ENCODE results near the gene OR2T35. TPM values are rescaled to one million over a fixed set of nuclear protein-coding genes. Genes with fewer than 3 reads are reported as not detected.
"Not testable (repeated sequence)": the region's sequence is repeated elsewhere in the genome, so short reads cannot be mapped to it uniquely, and the experiment has no call there.

The OR2T35 gene
- total RNA-seq, result not detected

- H3K4me1 ChIP-seq; H3K27me3 ChIP-seq; DNase-seq (ENCODE audit: low spot score in 2 of 2); H3K36me3 ChIP-seq; H3K4me3 ChIP-seq; H3K9me3 ChIP-seq; intact Hi-C loops (cut with DNase I); H3K27ac ChIP-seq: not testable (repeated sequence)
These were observed at the start of gene OR2T35 for GRCh38 chr1:248645178-248645577. Gene OR2T35, minus strand, starts transcription at chr1:248645278. Its CDS starts 6,020 bp downstream, at chr1:248639258.

GRCh38 chr1:248691567-248692155 is 46.6 kb upstream of the OR2T35 start:
- DNase-seq (ENCODE audit: low spot score in 2 of 2), result no peak
- Histone ChIP-seq H3K27me3 (no peaks in the 10 kb centered on the region), H3K27ac (no peak overlapping the region), H3K9me3 (no peaks in the 10 kb centered on the region), H3K4me3 (no peak overlapping the region), H3K36me3 (no peaks in the 10 kb centered on the region), H3K4me1 (no peaks in the 10 kb centered on the region)
- no peak for TF ChIP-seq CTCF (IDR thresholded peaks at IDR 0.05)
- intact Hi-C loops (cut with DNase I), result no loop called here

- DNase-seq (ENCODE audit: low spot score in 2 of 2), result no peak
- no peak overlapping the region for H3K4me3 ChIP-seq
- H3K36me3 ChIP-seq, result no peaks in the 10 kb centered on the region
- no peaks in the 10 kb centered on the region for H3K27me3 ChIP-seq
- no peaks in the 10 kb centered on the region for H3K9me3 ChIP-seq
- no peak overlapping the region for H3K27ac ChIP-seq
- intact Hi-C loops (cut with DNase I), result no loop called here
- H3K4me1 ChIP-seq, result no peaks in the 10 kb centered on the region
- TF ChIP-seq CTCF (IDR thresholded peaks at IDR 0.05), result no peak
These were observed 43.6 kb upstream of the OR2T35 start for GRCh38 chr1:248688527-248689298.

- Histone ChIP-seq H3K36me3 (no peaks in the 10 kb centered on the region), H3K27me3 (no peaks in the 10 kb centered on the region), H3K9me3 (no peaks in the 10 kb centered on the region), H3K4me1 (no peaks in the 10 kb centered on the region), H3K27ac (no peak overlapping the region), H3K4me3 (no peak overlapping the region)
- TF ChIP-seq CTCF (IDR thresholded peaks at IDR 0.05), result no peak
- intact Hi-C loops (cut with DNase I), result no loop called here
- DNase-seq (ENCODE audit: low spot score in 2 of 2), result no peak
These were observed 41.7 kb upstream of the OR2T35 start for GRCh38 chr1:248686815-248687214.

DNA sequence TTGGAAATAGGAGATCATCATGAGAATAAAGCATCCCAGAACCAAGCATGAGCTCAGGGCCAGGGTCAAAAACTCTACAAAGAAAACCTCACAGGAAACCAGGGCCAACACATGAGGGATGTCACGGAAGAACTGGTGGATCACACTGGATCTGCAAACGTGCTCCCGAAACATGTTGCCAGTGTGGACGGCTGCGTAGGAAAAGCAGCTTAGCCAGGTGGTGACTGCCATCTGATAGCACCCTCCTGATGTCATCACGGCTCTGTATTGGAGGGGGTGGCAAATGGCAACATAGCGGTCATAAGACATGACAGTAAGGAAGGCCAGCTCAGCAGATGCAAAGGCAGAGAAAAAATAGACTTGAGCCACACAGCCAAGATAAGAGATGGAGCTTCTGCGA is 36.6 kb upstream of the OR2T35 start:
- H3K4me3 ChIP-seq, result no peak overlapping the region
- intact Hi-C loops (cut with DNase I), result no loop called here

More for the DNA sequence above, 36.6 kb upstream of the OR2T35 start:
- no peak overlapping the region for H3K27ac ChIP-seq
- no peak for DNase-seq (ENCODE audit: low spot score in 2 of 2)
- H3K27me3 ChIP-seq, result no peaks in the 10 kb centered on the region
- H3K9me3 ChIP-seq, result no peaks in the 10 kb centered on the region
- H3K4me1 ChIP-seq, result no peaks in the 10 kb centered on the region
- no peaks in the 10 kb centered on the region for H3K36me3 ChIP-seq
- no peak for TF ChIP-seq CTCF (IDR thresholded peaks at IDR 0.05)

Data from ascending aorta (tissue), 2 donors.